ENCODE measurements around the gene NEURL2.
"Not testable (repeated sequence)": the region's sequence is repeated elsewhere in the genome, so short reads cannot be mapped to it uniquely, and the experiment has no call there.

NEURL2 gene

GRCh38 chr20:45901332-45901731 lies 10.3 kb upstream of the NEURL2 start:
- in situ Hi-C loops (cut with MboI; ENCODE audit: low sequenced_read_pairs) = not testable (repeated sequence)

GRCh38 chr20:45899046-45899835 lies 8.2 kb upstream of the NEURL2 start:
- in situ Hi-C loops (cut with MboI; ENCODE audit: low sequenced_read_pairs) = no loop called here

- in situ Hi-C loops (cut with MboI; ENCODE audit: low sequenced_read_pairs) = no loop called here
Observed at GRCh38 chr20:45898285-45898684, 7.3 kb upstream of the NEURL2 start.

- in situ Hi-C loops (cut with MboI; ENCODE audit: low sequenced_read_pairs) = no loop called here
Observed at GRCh38 chr20:45897692-45898091, 6.7 kb upstream of the NEURL2 start.

- in situ Hi-C loops (cut with MboI; ENCODE audit: low sequenced_read_pairs) = no loop called here
Observed at GRCh38 chr20:45897289-45897688, 6.3 kb upstream of the NEURL2 start.

- in situ Hi-C loops (cut with MboI; ENCODE audit: low sequenced_read_pairs) = no loop called here
Observed at GRCh38 chr20:45896641-45897161, 5.7 kb upstream of the NEURL2 start.

- in situ Hi-C loops (cut with MboI; ENCODE audit: low sequenced_read_pairs) = no loop called here
Observed at GRCh38 chr20:45894797-45895196, 3.8 kb upstream of the NEURL2 start.

GRCh38 chr20:45893831-45894230 lies 2.8 kb upstream of the NEURL2 start:
- in situ Hi-C loops (cut with MboI; ENCODE audit: low sequenced_read_pairs) = no loop called here

GRCh38 chr20:45892828-45893500 lies 2.0 kb upstream of the NEURL2 start:
- in situ Hi-C loops (cut with MboI; ENCODE audit: low sequenced_read_pairs) = no loop called here

GRCh38 chr20:45892049-45892825 lies 1.2 kb upstream of the NEURL2 start:
- in situ Hi-C loops (cut with MboI; ENCODE audit: low sequenced_read_pairs) = no loop called here

- in situ Hi-C loops (cut with MboI; ENCODE audit: low sequenced_read_pairs) = no loop called here
Observed at GRCh38 chr20:45890077-45890984, 677 bp downstream of the NEURL2 start.

GRCh38 chr20:45888681-45889080 lies 2.3 kb downstream of the NEURL2 start:
- in situ Hi-C loops (cut with MboI; ENCODE audit: low sequenced_read_pairs) = no loop called here

- in situ Hi-C loops (cut with MboI; ENCODE audit: low sequenced_read_pairs) = no loop called here
Observed at GRCh38 chr20:45887346-45887715, 3.7 kb downstream of the NEURL2 start, which contains the start of gene SPATA25. Gene SPATA25 (minus strand): TSS chr20:45887622. CDS start chr20:45887590, 32 bp downstream.

GRCh38 chr20:45886590-45887345 lies 4.2 kb downstream of the NEURL2 start:
- in situ Hi-C loops (cut with MboI; ENCODE audit: low sequenced_read_pairs) = no loop called here

GRCh38 chr20:45883100-45883469 lies 7.9 kb downstream of the NEURL2 start:
- in situ Hi-C loops (cut with MboI; ENCODE audit: low sequenced_read_pairs) = no loop called here

- in situ Hi-C loops (cut with MboI; ENCODE audit: low sequenced_read_pairs) = no loop called here
Observed at GRCh38 chr20:45882469-45883099, 8.4 kb downstream of the NEURL2 start.

GRCh38 chr20:45880988-45881788 lies 9.8 kb downstream of the NEURL2 start, which contains the start of gene ZSWIM1:
Gene ZSWIM1 (plus strand): TSS chr20:45881227. CDS start chr20:45882593, 1,366 bp downstream.
- in situ Hi-C loops (cut with MboI; ENCODE audit: low sequenced_read_pairs) = no loop called here

- in situ Hi-C loops (cut with MboI; ENCODE audit: low sequenced_read_pairs) = no loop called here
Observed at GRCh38 chr20:45878076-45878761, 12.8 kb downstream of the NEURL2 start.
